HepG2 (cell line): Measurements from ENCODE around the gene FAM163B. TPM values are rescaled to one million over a fixed set of nuclear protein-coding genes. Genes with fewer than 3 reads are reported as not detected.
A peak's percentile ranks its signal among the peaks of the same experiment; 100 is the strongest.
"Not testable (repeated sequence)": the region's sequence is repeated elsewhere in the genome, so short reads cannot be mapped to it uniquely, and the experiment has no call there.

Experiments used
- ATAC-seq: fragments of 200-7000 bp; cut with Tn5 transposase; 3 replicates; pipeline ENCODE4 v1.9.1; 2020; ENCODE audit warnings: mild to moderate bottlenecking, moderate library complexity
- BruUV-seq: library from RNA; stranded (reverse); fragments of 400-500 nt; replicated peaks from 2 replicates; lab custom pipeline; 2021; lab: Mats Ljungman, UMichigan
- CTCF ChIA-PET: fragments of 300-600 bp; formaldehyde crosslinking; extraction: SDS; loops from one replicate; lab custom pipeline; 2021; ENCODE audit warnings: low total read pairs, inconsistent platforms, low intra/inter-chr PET ratio; lab: Yijun Ruan, JAX
- POLR2A ChIA-PET: fragments of 350-600 bp; sonication (Branson Sonifier 250); formaldehyde crosslinking; loops from one replicate; lab custom pipeline; 2020; ENCODE audit warnings: antibody characterized with exemption, inconsistent platforms; lab: Yijun Ruan, JAX
- DNase-seq: peaks from one replicate; pipeline ENCODE4 v3.0.0-alpha.2; 2015; ENCODE audit warnings: low spot score
- FAIRE-seq: peaks from 3 replicates; lab custom pipeline; 2011; peaks lifted over from hg19 to GRCh38; lab: Jason Lieb, UNC
- H2AFZ ChIP-seq: one replicate; pipeline ENCODE4 v1.6.1; 2011; ENCODE audit warnings: low read length, inconsistent platforms
- H3K27ac ChIP-seq: fragments of 300-600 bp; 3 replicates; pipeline ENCODE4 v1.8.0; 2011; ENCODE audit warnings: mixed run types, mild to moderate bottlenecking, mixed read lengths, low read length, inconsistent platforms; ENCODE audit not compliant: insufficient read depth; ENCODE audit errors: extremely low read length
- H3K27me3 ChIP-seq, 2 experiments: fragments of 200-600 bp in 1 of 2; 2 replicates in 1 of 2; 3 replicates in 1 of 2; pipeline versions ENCODE4 v1.6.0 to v1.8.0; 2011; ENCODE audit warnings: low read length in 2 of 2, mild to moderate bottlenecking in 2 of 2, moderate library complexity in 2 of 2, inconsistent platforms in 1 of 2; ENCODE audit not compliant: insufficient read depth in 2 of 2, control insufficient read depth in 1 of 2
- H3K36me3 ChIP-seq, 2 experiments: fragments of 200-600 bp in 1 of 2; replicated peaks in 1 of 2; 2 replicates in 1 of 2; 3 replicates in 1 of 2; pipeline versions ENCODE4 v1.5.1 to v1.8.0; 2011; ENCODE audit warnings: low read length in 2 of 2, inconsistent platforms in 1 of 2; ENCODE audit not compliant: insufficient read depth in 2 of 2, control insufficient read depth in 1 of 2
- H3K4me1 ChIP-seq: 2 replicates; pipeline ENCODE4 v1.5.1; 2012; ENCODE audit warnings: low read length, inconsistent platforms; ENCODE audit not compliant: insufficient read depth
- H3K4me2 ChIP-seq: 2 replicates; pipeline ENCODE4 v1.6.0; 2011; ENCODE audit warnings: low read depth, low read length, inconsistent platforms
- H3K4me3 ChIP-seq, 3 experiments: fragments of 200-600 bp in 1 of 3; sonication (generic), shearing (Covaris generic) in 1 of 3; replicated peaks in 1 of 3; 2 replicates each; pipeline ENCODE4 v1.5.1; 2011 to 2016; ENCODE audit warnings: low read length in 3 of 3, inconsistent platforms in 2 of 3, low read depth in 2 of 3, mild to moderate bottlenecking in 2 of 3, control low read depth in 1 of 3, mixed read lengths in 1 of 3; ENCODE audit not compliant: insufficient read depth in 1 of 3
- H3K79me2 ChIP-seq: one replicate; pipeline ENCODE4 v1.6.1; 2011; ENCODE audit warnings: low read length, inconsistent platforms; ENCODE audit not compliant: insufficient read depth
- H3K9ac ChIP-seq: 2 replicates; pipeline ENCODE4 v1.6.0; 2011; ENCODE audit warnings: mild to moderate bottlenecking, low read depth, low read length, inconsistent platforms; ENCODE audit not compliant: insufficient read depth
- H3K9me3 ChIP-seq: 2 replicates; pipeline ENCODE4 v1.5.1; 2012; ENCODE audit warnings: mild to moderate bottlenecking, low read length
- H4K20me1 ChIP-seq: 2 replicates; pipeline ENCODE4 v1.6.0; 2011; ENCODE audit warnings: inconsistent platforms, mild to moderate bottlenecking, low read length, moderate library complexity; ENCODE audit not compliant: insufficient read depth
- ELF3 ChIP-seq: IDR thresholded peaks from 2 replicates; pipeline ENCODE4 v1.6.1; 2016; ENCODE audit warnings: missing genetic modification reagents, missing compliant biosample characterization
- RELA ChIP-seq: sonication (generic); formaldehyde crosslinking; IDR thresholded peaks from 2 replicates; pipeline ENCODE4 v1.4.0; 2020; ENCODE audit warnings: missing genetic modification reagents
- SMYD3 ChIP-seq: sonication (generic); formaldehyde crosslinking; IDR thresholded peaks from 2 replicates; pipeline ENCODE4 v1.8.1; 2023; ENCODE audit warnings: mild to moderate bottlenecking, missing genetic modification reagents
- TGIF2 ChIP-seq: IDR thresholded peaks from 2 replicates; pipeline ENCODE4 v1.6.1; 2016; ENCODE audit warnings: control low read depth, missing compliant biosample characterization
- ZBTB1 ChIP-seq: sonication (generic); formaldehyde crosslinking; IDR thresholded peaks from 2 replicates; pipeline ENCODE4 v1.4.0; 2020; ENCODE audit warnings: missing genetic modification reagents, borderline replicate concordance
- ZBTB39 ChIP-seq: sonication (generic); formaldehyde crosslinking; IDR thresholded peaks from 2 replicates; pipeline ENCODE4 v1.5.0; 2020; ENCODE audit warnings: missing genetic modification reagents
- ZNF382 ChIP-seq: sonication (generic); formaldehyde crosslinking; IDR thresholded peaks from 2 replicates; pipeline ENCODE4 v1.5.0; 2020; ENCODE audit warnings: missing genetic modification reagents, mild to moderate bottlenecking, borderline replicate concordance
- ZNF496 ChIP-seq: sonication (generic); formaldehyde crosslinking; IDR thresholded peaks from 2 replicates; pipeline ENCODE4 v1.8.1; 2023; ENCODE audit warnings: mild to moderate bottlenecking, moderate library complexity, missing genetic modification reagents; ENCODE audit not compliant: insufficient replicate concordance
- ZNF75D ChIP-seq: sonication (generic); formaldehyde crosslinking; IDR thresholded peaks from 2 replicates; pipeline ENCODE4 v1.8.1; 2023; ENCODE audit warnings: missing genetic modification reagents, mild to moderate bottlenecking, borderline replicate concordance
- ZNF841 ChIP-seq: sonication (generic); formaldehyde crosslinking; IDR thresholded peaks from 2 replicates; pipeline ENCODE4 v1.8.1; 2023; ENCODE audit warnings: missing genetic modification reagents, borderline replicate concordance
- WGBS: methylation state at CpG from one replicate; pipeline ENCODE4 v1.1.6; 2017; ENCODE audit warnings: low lambda C conversion rate; 5-methylcytosine and 5-hydroxymethylcytosine counted together
- in situ Hi-C: cut with HindIII; loops from 2 replicates; pipeline ENCODE4 v1.10.0; 2017; ENCODE audit warnings: low pct_unique_long_range_greater_than_20kb; ENCODE audit not compliant: extremely low pct_ligation_motif_present
- intact Hi-C: fragments of 100-400 bp; cut with micrococcal nuclease; formaldehyde crosslinking; loops from one replicate; pipeline ENCODE4 v1.10.0; 2022; ENCODE audit not compliant: unreplicated experiment
- polyA plus RNA-seq, 8 experiments: library from polyadenylated mRNA; depleted of rRNA in 3 of 8; stranded (reverse) in 7 of 8; unstranded in 1 of 8; fragments of >200 nt; fragmentation: Illumina TruSeq in 4 of 8; extraction: Trizol in 4 of 8; gene quantifications; 2 replicates each; pipeline versions ENCODE4 v1.2.1 to v1.2.3, GENCODE V29; 2011 to 2016; ENCODE audit warnings: low read depth in 4 of 8, missing spikeins in 1 of 8, mixed read lengths in 1 of 8; ENCODE audit not compliant: insufficient read depth in 1 of 8
- total RNA-seq, 5 experiments: library from RNA; depleted of rRNA; stranded (reverse); fragments of >200 nt; fragmentation: Illumina TruSeq; extraction: Trizol; gene quantifications; 2 replicates each; pipeline ENCODE4 v1.2.3, GENCODE V29; 2016; ENCODE audit warnings: low read depth in 1 of 5
- TF ChIP-seq, protein P1 (sequence below): sonication (generic); formaldehyde crosslinking; IDR thresholded peaks from 2 replicates; pipeline ENCODE4 v1.5.1; 2020; ENCODE audit warnings: mild to moderate bottlenecking, moderate library complexity, missing genetic modification reagents
- TF ChIP-seq, protein P2 (sequence below): sonication (generic); formaldehyde crosslinking; IDR thresholded peaks from 2 replicates; pipeline ENCODE4 v1.4.0; 2020; ENCODE audit warnings: low read depth, mild to moderate bottlenecking, missing genetic modification reagents
- TF ChIP-seq, protein P3 (sequence below): sonication (generic); formaldehyde crosslinking; IDR thresholded peaks from 2 replicates; pipeline ENCODE4 v1.5.0; 2020; ENCODE audit warnings: missing genetic modification reagents

The FAM163B gene
- total and polyA plus RNA-seq, 2 of the 13 experiments (the other 11 are each of a cell fraction or from before 2014, with no cell fraction given), result not detected

DNA sequence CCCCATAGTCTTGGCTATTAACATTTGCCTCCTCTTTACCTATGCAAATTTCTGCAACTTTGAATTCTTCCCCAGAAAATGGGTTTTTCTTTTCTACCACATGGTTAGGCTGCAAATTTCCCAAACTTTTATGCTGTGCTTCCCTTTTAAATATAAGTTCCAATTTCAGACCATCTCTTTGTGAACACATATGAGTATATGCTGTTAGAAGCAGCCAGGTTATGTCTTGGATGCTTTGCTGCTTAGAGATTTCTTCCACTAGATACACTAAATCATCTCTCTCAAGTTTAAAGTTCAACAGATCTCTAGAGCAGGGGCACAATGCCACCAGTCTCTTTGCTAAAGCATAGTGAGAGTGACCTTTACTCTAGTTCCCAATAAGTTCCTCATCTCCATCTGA, 16.8 kb upstream of the FAM163B start:
- intact Hi-C loops, H3K4me1 ChIP-seq, H3K9ac ChIP-seq, H3K36me3 ChIP-seq, in situ Hi-C loops, POLR2A ChIA-PET, CTCF ChIA-PET, H3K27ac ChIP-seq, FAIRE-seq, H2AFZ ChIP-seq, H3K4me3 ChIP-seq, H3K4me2 ChIP-seq, H3K9me3 ChIP-seq, ATAC-seq, H4K20me1 ChIP-seq, DNase-seq, H3K79me2 ChIP-seq, BruUV-seq: not testable (repeated sequence)
- peaks cover 3 to 42% of the 10 kb centered on the region in 2 experiments; a peak in 3 of 5 replicates for H3K27me3 ChIP-seq
- TF ChIP-seq ZNF841 (CRISPR knock-in tag), result peak; percentile 95

DNA sequence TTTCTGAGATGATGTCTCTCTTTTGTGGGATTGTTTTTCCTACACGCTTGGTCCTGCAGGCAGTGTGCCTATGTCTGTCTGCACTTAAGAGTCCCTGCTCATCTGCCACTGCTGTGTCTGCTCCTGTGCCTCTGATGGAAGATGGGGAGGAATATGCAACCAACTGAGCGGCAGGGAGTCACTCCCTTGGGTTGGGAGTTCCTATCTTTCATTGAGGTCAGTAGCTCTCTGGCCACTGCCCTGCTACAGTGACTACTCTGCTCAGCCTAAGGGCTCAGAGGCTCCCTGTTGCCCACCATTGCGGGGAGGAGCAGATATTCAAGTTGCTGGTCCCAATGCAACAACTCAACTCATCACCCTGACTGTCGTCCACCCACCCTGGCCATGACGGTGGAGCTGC, 13.4 kb upstream of the FAM163B start:
- Histone ChIP-seq H3K36me3 (no peaks in the 10 kb centered on the region), H3K9me3 (no peaks in the 10 kb centered on the region; the same call in 1 of the 2 replicates), H3K27me3 (peaks cover 6 to 45% of the 10 kb centered on the region in 2 experiments; a peak in 4 of 5 replicates), H3K4me2 (no peak overlapping the region), H3K4me3 (no peak overlapping the region), H3K9ac (no peak overlapping the region), H3K4me1 (no peaks in the 10 kb centered on the region), H3K27ac (no peak overlapping the region), H2AFZ (no peak overlapping the region), H3K79me2 (no peaks in the 10 kb centered on the region), H4K20me1 (no peaks in the 10 kb centered on the region)
- POLR2A ChIA-PET, result no interaction called here
- intact Hi-C loops, result no loop called here
- no peak for FAIRE-seq
- 10% methylated on average over 3 of the region's 5 CpGs for WGBS
- in situ Hi-C loops, result no loop called here
- BruUV-seq, result no TSS peak
- ATAC-seq, result no peak
- CTCF ChIA-PET, result no interaction called here
- DNase-seq, result no peak
- no peak for TF ChIP-seq ZBTB39
- no peak for TF ChIP-seq ELF3 (CRISPR knock-in tag)
- TF ChIP-seq SMYD3 (CRISPR knock-in tag), result no peak
- TF ChIP-seq ZBTB1 (CRISPR knock-in tag), result no peak
- TF ChIP-seq, protein P1, sequence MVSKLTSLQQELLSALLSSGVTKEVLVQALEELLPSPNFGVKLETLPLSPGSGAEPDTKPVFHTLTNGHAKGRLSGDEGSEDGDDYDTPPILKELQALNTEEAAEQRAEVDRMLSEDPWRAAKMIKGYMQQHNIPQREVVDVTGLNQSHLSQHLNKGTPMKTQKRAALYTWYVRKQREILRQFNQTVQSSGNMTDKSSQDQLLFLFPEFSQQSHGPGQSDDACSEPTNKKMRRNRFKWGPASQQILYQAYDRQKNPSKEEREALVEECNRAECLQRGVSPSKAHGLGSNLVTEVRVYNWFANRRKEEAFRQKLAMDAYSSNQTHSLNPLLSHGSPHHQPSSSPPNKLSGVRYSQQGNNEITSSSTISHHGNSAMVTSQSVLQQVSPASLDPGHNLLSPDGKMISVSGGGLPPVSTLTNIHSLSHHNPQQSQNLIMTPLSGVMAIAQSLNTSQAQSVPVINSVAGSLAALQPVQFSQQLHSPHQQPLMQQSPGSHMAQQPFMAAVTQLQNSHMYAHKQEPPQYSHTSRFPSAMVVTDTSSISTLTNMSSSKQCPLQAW (CRISPR knock-in tag), result no peak
- no peak for TF ChIP-seq ZNF75D (CRISPR knock-in tag)
- no peak for TF ChIP-seq ZNF496 (CRISPR knock-in tag)
- no peak for TF ChIP-seq RELA (CRISPR knock-in tag)
- TF ChIP-seq, protein P2, sequence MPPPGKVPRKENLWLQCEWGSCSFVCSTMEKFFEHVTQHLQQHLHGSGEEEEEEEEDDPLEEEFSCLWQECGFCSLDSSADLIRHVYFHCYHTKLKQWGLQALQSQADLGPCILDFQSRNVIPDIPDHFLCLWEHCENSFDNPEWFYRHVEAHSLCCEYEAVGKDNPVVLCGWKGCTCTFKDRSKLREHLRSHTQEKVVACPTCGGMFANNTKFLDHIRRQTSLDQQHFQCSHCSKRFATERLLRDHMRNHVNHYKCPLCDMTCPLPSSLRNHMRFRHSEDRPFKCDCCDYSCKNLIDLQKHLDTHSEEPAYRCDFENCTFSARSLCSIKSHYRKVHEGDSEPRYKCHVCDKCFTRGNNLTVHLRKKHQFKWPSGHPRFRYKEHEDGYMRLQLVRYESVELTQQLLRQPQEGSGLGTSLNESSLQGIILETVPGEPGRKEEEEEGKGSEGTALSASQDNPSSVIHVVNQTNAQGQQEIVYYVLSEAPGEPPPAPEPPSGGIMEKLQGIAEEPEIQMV (CRISPR knock-in tag), result no peak
- TF ChIP-seq, protein P3, sequence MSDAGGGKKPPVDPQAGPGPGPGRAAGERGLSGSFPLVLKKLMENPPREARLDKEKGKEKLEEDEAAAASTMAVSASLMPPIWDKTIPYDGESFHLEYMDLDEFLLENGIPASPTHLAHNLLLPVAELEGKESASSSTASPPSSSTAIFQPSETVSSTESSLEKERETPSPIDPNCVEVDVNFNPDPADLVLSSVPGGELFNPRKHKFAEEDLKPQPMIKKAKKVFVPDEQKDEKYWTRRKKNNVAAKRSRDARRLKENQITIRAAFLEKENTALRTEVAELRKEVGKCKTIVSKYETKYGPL (CRISPR knock-in tag), result no peak
- no peak for TF ChIP-seq ZNF382 (CRISPR knock-in tag)
- no peak for TF ChIP-seq TGIF2 (CRISPR knock-in tag)
